Endodermal cell (in vitro differentiated cells): Measurements from ENCODE around the gene SYT1. TPM values are rescaled to one million over a fixed set of nuclear protein-coding genes. Genes with fewer than 3 reads are reported as not detected.

Source experiments
- DNase-seq: peaks from one replicate; pipeline ENCODE4 v3.0.0-alpha.2; 2017
- H3K27ac ChIP-seq: 2 replicates; pipeline ENCODE4 v1.5.1; 2013; ENCODE audit warnings: mild to moderate bottlenecking, low read depth, low read length, moderate library complexity
- H3K27me3 ChIP-seq: 2 replicates; pipeline ENCODE4 v1.6.1; 2013; ENCODE audit warnings: mild to moderate bottlenecking, low read length, moderate library complexity; ENCODE audit not compliant: insufficient read depth, control insufficient read depth, poor library complexity, severe bottlenecking
- H3K36me3 ChIP-seq: 2 replicates; pipeline ENCODE4 v1.7.0; 2013; ENCODE audit warnings: mild to moderate bottlenecking, low read length, moderate library complexity; ENCODE audit not compliant: control insufficient read depth, insufficient read depth
- H3K4me1 ChIP-seq: one replicate; pipeline ENCODE4 v1.7.0; 2013; ENCODE audit warnings: low read length; ENCODE audit not compliant: control insufficient read depth, insufficient read depth
- H3K4me3 ChIP-seq: 2 replicates; pipeline ENCODE4 v1.5.1; 2013; ENCODE audit warnings: mild to moderate bottlenecking, low read length, moderate library complexity
- H3K9ac ChIP-seq: 2 replicates; pipeline ENCODE4 v1.6.1; 2013; ENCODE audit warnings: mild to moderate bottlenecking, low read length, moderate library complexity; ENCODE audit not compliant: poor library complexity, severe bottlenecking; ENCODE audit errors: extremely low read depth
- H3K9me3 ChIP-seq: 2 replicates; pipeline ENCODE4 v1.6.1; 2013; ENCODE audit warnings: mild to moderate bottlenecking, low read length, moderate library complexity; ENCODE audit not compliant: control insufficient read depth
- H3K27ac Mint-ChIP-seq: 2 replicates; pipeline ENCODE4 v1.8.0; 2020; ENCODE audit warnings: mixed read lengths
- H3K27me3 Mint-ChIP-seq: 2 replicates; pipeline ENCODE4 v1.8.0; 2021; ENCODE audit warnings: mild to moderate bottlenecking, mixed read lengths; ENCODE audit not compliant: insufficient read depth
- H3K36me3 Mint-ChIP-seq: 2 replicates; pipeline ENCODE4 v1.8.0; 2020; ENCODE audit warnings: low read depth, mixed read lengths
- H3K4me1 Mint-ChIP-seq: 2 replicates; pipeline ENCODE4 v1.8.0; 2020; ENCODE audit warnings: mixed read lengths
- H3K4me3 Mint-ChIP-seq: 2 replicates; pipeline ENCODE4 v1.8.0; 2020; ENCODE audit warnings: mild to moderate bottlenecking, moderate library complexity, mixed read lengths
- H3K9me3 Mint-ChIP-seq: 2 replicates; pipeline ENCODE4 v1.8.0; 2020; ENCODE audit warnings: mild to moderate bottlenecking, mixed read lengths
- CTCF ChIP-seq: fragments of 200-600 bp; sonication (generic); conservative IDR thresholded peaks from 2 replicates; pipeline ENCODE4 v1.5.0; 2021; ENCODE audit warnings: antibody characterized with exemption, mild to moderate bottlenecking
- WGBS, 2 experiments: methylation state at CpG; one replicate each; pipeline versions ENCODE4 v1.1.5 to v1.1.7; 2013; ENCODE audit warnings: missing lambda C conversion rate in 2 of 2, mixed read lengths in 1 of 2; ENCODE audit not compliant: insufficient coverage in 1 of 2, insufficient read length in 1 of 2; 5-methylcytosine and 5-hydroxymethylcytosine counted together
- total RNA-seq, 2 donors: library from RNA; stranded (reverse); fragmentation: NEBNext Ultra II Directional in 1 of 2; extraction: Animal tissue kit (Norgen Biotek cat#: 25700) in 1 of 2; gene quantifications; 2 replicates in 1 of 2; 3 replicates in 1 of 2; pipeline ENCODE4 v1.2.1, GENCODE V29; 2021

The SYT1 gene
- total RNA-seq, 2 donors from 2014 or later = 6.8 to 10.7 TPM

- Histone ChIP-seq H3K36me3 (no peaks in the 10 kb centered on the region), H3K4me1 (no peaks in the 10 kb centered on the region), H3K4me3 (no peak overlapping the region), H3K27ac (no peak overlapping the region), H3K27me3 (no peaks in the 10 kb centered on the region), H3K9ac (no peak overlapping the region), H3K9me3 (no peaks in the 10 kb centered on the region)
- no peak for TF ChIP-seq CTCF
- WGBS, 2 experiments = 98 to 100% methylated on average over 2 of the region's 2 CpGs
- H3K4me1 Mint-ChIP-seq = no peaks in the 10 kb centered on the region
- no peaks in the 10 kb centered on the region for H3K27me3 Mint-ChIP-seq
- H3K4me3 Mint-ChIP-seq = no peak overlapping the region
- peaks cover 4% of the 10 kb centered on the region for H3K36me3 Mint-ChIP-seq
- DNase-seq = no peak
- no peak overlapping the region for H3K27ac Mint-ChIP-seq
- peaks cover 5% of the 10 kb centered on the region for H3K9me3 Mint-ChIP-seq
Measured at GRCh38 chr12:79309039-79309438, 444.5 kb downstream of the SYT1 start.

GRCh38 chr12:79317179-79317847, 452.7 kb downstream of the SYT1 start:
- H3K9me3 ChIP-seq = peaks cover 7% of the 10 kb centered on the region
- no peak for TF ChIP-seq CTCF
- H3K4me3 ChIP-seq = no peak overlapping the region
- no peaks in the 10 kb centered on the region for H3K36me3 ChIP-seq
- H3K27ac ChIP-seq = no peak overlapping the region
- H3K4me3 Mint-ChIP-seq = no peak overlapping the region
- H3K36me3 Mint-ChIP-seq = no peaks in the 10 kb centered on the region
- WGBS, 2 experiments = 93 to 96% methylated on average over 7 to 10 of the region's 10 CpGs
- no peaks in the 10 kb centered on the region for H3K27me3 Mint-ChIP-seq
- no peak overlapping the region for H3K27ac Mint-ChIP-seq
- peaks cover 7% of the 10 kb centered on the region for H3K9me3 Mint-ChIP-seq
- peaks cover 10% of the 10 kb centered on the region for H3K4me1 Mint-ChIP-seq
- H3K9ac ChIP-seq = no peak overlapping the region
- no peak for DNase-seq
- H3K27me3 ChIP-seq = no peaks in the 10 kb centered on the region
- no peaks in the 10 kb centered on the region for H3K4me1 ChIP-seq

GRCh38 chr12:79322905-79323304, 458.3 kb downstream of the SYT1 start:
- Mint-ChIP-seq H3K4me3 (no peak overlapping the region), H3K27me3 (no peaks in the 10 kb centered on the region), H3K27ac (no peak overlapping the region), H3K9me3 (no peaks in the 10 kb centered on the region), H3K4me1 (peaks cover 34% of the 10 kb centered on the region), H3K36me3 (no peaks in the 10 kb centered on the region)
- no peaks in the 10 kb centered on the region for H3K9me3 ChIP-seq
- TF ChIP-seq CTCF = no peak
- H3K36me3 ChIP-seq = no peaks in the 10 kb centered on the region
- no peak overlapping the region for H3K4me3 ChIP-seq
- H3K4me1 ChIP-seq = no peaks in the 10 kb centered on the region
- WGBS, 2 experiments = 25% methylated on average over 1 of the region's 1 CpG
- DNase-seq = no peak
- H3K9ac ChIP-seq = no peak overlapping the region
- H3K27me3 ChIP-seq = no peaks in the 10 kb centered on the region
- H3K27ac ChIP-seq = no peak overlapping the region
